Panc1 (cell line): ENCODE results near the gene GARIN6. TPM values are rescaled to one million over a fixed set of nuclear protein-coding genes. Genes with fewer than 3 reads are reported as not detected.

Source experiments
- ATAC-seq: fragments of 200-7000 bp; cut with Tn5 transposase; 2 replicates; pipeline ENCODE4 v1.9.1; 2020; ENCODE audit warnings: mild to moderate bottlenecking, moderate library complexity
- BruUV-seq: library from RNA; stranded (reverse); fragments of 400-500 nt; replicated peaks from 2 replicates; lab custom pipeline; 2021; lab: Mats Ljungman, UMichigan
- CTCF ChIA-PET: fragments of 300-600 bp; sonication (Branson Sonifier 250); formaldehyde crosslinking; loops from one replicate; lab custom pipeline; 2022; ENCODE audit warnings: antibody characterized with exemption; lab: Charles Lee
- POLR2A ChIA-PET: fragments of 300-600 bp; sonication (Branson Sonifier 250); formaldehyde crosslinking; loops from one replicate; lab custom pipeline; 2022; ENCODE audit warnings: antibody characterized with exemption; lab: Charles Lee
- DNase-seq: peaks from one replicate; pipeline ENCODE4 v3.0.0-alpha.2; 2010; ENCODE audit warnings: low read depth, low spot score
- H3K27ac ChIP-seq: 2 replicates; pipeline ENCODE4 v1.5.1; 2011; ENCODE audit warnings: mild to moderate bottlenecking, low read length, inconsistent platforms
- H3K27me3 ChIP-seq: fragments of 200-500 bp; sonication (Bioruptor generic); 2 replicates; pipeline ENCODE4 v1.6.0; 2014; ENCODE audit warnings: low read length, inconsistent platforms; ENCODE audit not compliant: control insufficient read depth, insufficient read depth
- H3K36me3 ChIP-seq: fragments of 200-500 bp; sonication (Bioruptor generic); 2 replicates; pipeline ENCODE4 v1.5.1; 2014; ENCODE audit warnings: inconsistent platforms, mild to moderate bottlenecking, low read length, moderate library complexity; ENCODE audit not compliant: control insufficient read depth, insufficient read depth
- H3K4me1 ChIP-seq: 2 replicates; pipeline ENCODE4 v1.5.1; 2011; ENCODE audit warnings: inconsistent platforms, mild to moderate bottlenecking, low read length, moderate library complexity; ENCODE audit not compliant: control insufficient read depth, insufficient read depth
- H3K4me3 ChIP-seq, 2 experiments: 2 replicates each; pipeline ENCODE4 v1.5.1; 2011 to 2012; ENCODE audit warnings: low read depth in 2 of 2, low read length in 2 of 2, mild to moderate bottlenecking in 2 of 2, inconsistent platforms in 1 of 2, moderate library complexity in 1 of 2
- H3K9me3 ChIP-seq: fragments of 200-500 bp; sonication (Bioruptor generic); 2 replicates; pipeline ENCODE4 v1.5.1; 2014; ENCODE audit warnings: low read depth, mild to moderate bottlenecking, inconsistent platforms, low read length, moderate library complexity; ENCODE audit not compliant: control insufficient read depth, insufficient read depth
- CTCF ChIP-seq: fragments of 450-650 bp; IDR thresholded peaks from 2 replicates; pipeline ENCODE4 v1.5.1; 2017; ENCODE audit warnings: mild to moderate bottlenecking
- POLR2AphosphoS5 ChIP-seq: IDR thresholded peaks from 2 replicates; pipeline ENCODE4 v1.6.1; 2012; ENCODE audit warnings: mild to moderate bottlenecking, low read depth, low read length, moderate library complexity
- REST ChIP-seq, 2 experiments: IDR thresholded peaks; 2 replicates each; pipeline ENCODE4 v1.6.1; 2011 to 2012; ENCODE audit warnings: low read depth in 2 of 2, control low read depth in 1 of 2, low read length in 1 of 2, mild to moderate bottlenecking in 1 of 2, moderate library complexity in 1 of 2; ENCODE audit not compliant: insufficient read depth in 1 of 2
- SIN3A ChIP-seq: IDR thresholded peaks from 2 replicates; pipeline ENCODE4 v1.6.1; 2012; ENCODE audit warnings: low read depth, mild to moderate bottlenecking, low read length, moderate library complexity, borderline replicate concordance; ENCODE audit not compliant: insufficient read depth
- TCF7L2 ChIP-seq: IDR thresholded peaks from 2 replicates; pipeline ENCODE4 v1.6.1; 2011; ENCODE audit warnings: mild to moderate bottlenecking, low read depth, low read length, inconsistent platforms
- in situ Hi-C: cut with HindIII; loops from 2 replicates; pipeline ENCODE4 v1.10.0; 2016; ENCODE audit warnings: low sequenced_read_pairs, low pct_unique_long_range_greater_than_20kb
- intact Hi-C: fragments of 100-400 bp; cut with micrococcal nuclease; formaldehyde crosslinking; loops from one replicate; pipeline ENCODE4 v1.10.0; 2022; ENCODE audit not compliant: unreplicated experiment
- total RNA-seq: library from RNA; stranded (reverse); gene quantifications from one replicate; pipeline ENCODE4 v1.2.1, GENCODE V29; 2021; ENCODE audit not compliant: unreplicated experiment

The GARIN6 gene
- total RNA-seq, 1 experiment from 2014 or later, result not detected

GRCh38 chr12:99680276-99680675 is 32.7 kb downstream of the GARIN6 start:
- in situ Hi-C loops (no loop called here), intact Hi-C loops (no loop called here)
- no peak for TF ChIP-seq POLR2AphosphoS5
- no peak for TF ChIP-seq CTCF
- TF ChIP-seq REST (IDR thresholded peaks at IDR 0.05; ENCODE audit: insufficient read depth in 1 of 2, low read depth in 2 of 2, low read length in 1 of 2), result no peak
- no peak for TF ChIP-seq SIN3A
- no peak for TF ChIP-seq TCF7L2
- no peaks in the 10 kb centered on the region for H3K27me3 ChIP-seq
- no peak overlapping the region for H3K27ac ChIP-seq
- ATAC-seq, result no peak
- BruUV-seq, result no TSS peak
- no peaks in the 10 kb centered on the region for H3K9me3 ChIP-seq
- H3K36me3 ChIP-seq, result no peaks in the 10 kb centered on the region
- no peak for DNase-seq
- ChIA-PET POLR2A (no interaction called here), CTCF (no interaction called here)
- no peaks in the 10 kb centered on the region for H3K4me1 ChIP-seq
- H3K4me3 ChIP-seq, result no peak overlapping the region

- Histone ChIP-seq H3K9me3 (no peaks in the 10 kb centered on the region), H3K36me3 (no peaks in the 10 kb centered on the region), H3K27ac (no peak overlapping the region), H3K4me1 (no peaks in the 10 kb centered on the region), H3K27me3 (no peaks in the 10 kb centered on the region), H3K4me3 (no peak overlapping the region)
- CTCF ChIA-PET, result no interaction called here
- BruUV-seq, result no TSS peak
- POLR2A ChIA-PET, result interaction anchor here (0.6 kb wide), 1 partner anchor 100 kb away, joined by 3 read pairs; no protein-coding TSS in a partner anchor
- DNase-seq (no peak), ATAC-seq (no peak)
- in situ Hi-C loops (no loop called here), intact Hi-C loops (no loop called here)
- TF ChIP-seq POLR2AphosphoS5, result no peak
- TF ChIP-seq SIN3A, result no peak
- TF ChIP-seq CTCF, result no peak
- no peak for TF ChIP-seq REST (IDR thresholded peaks at IDR 0.05; ENCODE audit: insufficient read depth in 1 of 2, low read depth in 2 of 2, low read length in 1 of 2)
- no peak for TF ChIP-seq TCF7L2
Observed at GRCh38 chr12:99686142-99686541, 38.6 kb downstream of the GARIN6 start.
